ENCODE data around the gene KIRREL1.
"Not testable (repeated sequence)": the region's sequence is repeated elsewhere in the genome, so short reads cannot be mapped to it uniquely, and the experiment has no call there.

Gene KIRREL1

DNA sequence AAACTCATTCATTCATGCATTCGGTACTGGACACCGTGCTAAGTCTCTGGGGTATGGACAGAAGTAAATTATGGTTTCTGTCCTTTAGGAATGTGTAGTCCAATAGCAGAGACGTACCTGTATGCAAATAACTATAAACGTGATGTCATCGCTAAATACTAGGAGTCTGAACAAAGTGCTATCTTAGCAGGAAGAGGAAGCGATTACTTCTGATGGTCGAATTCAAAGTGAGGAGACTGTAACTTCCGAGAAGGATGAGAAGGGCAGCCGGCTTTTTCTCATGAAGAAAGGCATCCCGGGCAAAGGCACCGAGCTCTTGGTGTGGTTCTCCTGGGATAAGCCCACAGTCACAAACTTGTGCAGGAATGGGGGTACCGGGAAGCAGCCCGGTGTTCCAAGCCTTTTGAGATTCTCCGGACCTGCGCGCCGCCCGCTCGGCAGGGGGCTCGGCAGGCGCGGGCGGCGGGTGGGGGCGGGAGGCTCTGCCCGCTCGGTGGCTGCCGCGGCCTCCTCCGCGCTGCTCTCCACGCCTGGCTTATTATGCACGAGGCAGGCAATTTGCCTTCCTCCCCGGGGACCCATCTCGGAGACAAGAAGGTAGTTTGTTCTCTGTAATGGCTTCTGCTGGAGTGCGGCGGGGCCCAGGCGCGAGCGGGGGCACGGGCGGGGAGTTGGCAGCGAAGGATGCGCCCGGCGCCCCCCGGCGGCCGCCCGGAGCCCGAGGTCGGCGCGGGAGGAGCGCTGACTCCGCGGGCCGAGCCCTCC, 119.7 kb downstream of the KIRREL1 start:
- no peak for DNase-seq

DNA sequence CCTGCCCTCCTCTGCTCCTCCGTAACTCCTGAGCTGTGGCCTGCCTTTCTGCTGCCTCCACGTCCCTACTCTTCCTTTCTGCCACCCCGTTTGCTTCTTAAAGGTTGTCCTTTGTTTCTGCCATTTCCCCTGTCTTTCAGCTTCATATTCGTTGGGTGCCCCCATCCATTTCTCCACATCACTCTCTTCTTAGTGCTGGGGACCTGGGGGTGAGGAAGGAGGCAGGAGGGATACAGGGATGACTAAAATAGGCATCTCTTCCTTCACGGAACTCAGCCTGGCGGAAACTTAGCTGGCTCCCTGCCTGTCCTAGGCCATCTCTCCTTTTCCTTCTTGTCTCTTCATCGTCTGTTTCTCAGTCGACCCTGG, 120.3 kb downstream of the KIRREL1 start:
- no peak for DNase-seq

DNA sequence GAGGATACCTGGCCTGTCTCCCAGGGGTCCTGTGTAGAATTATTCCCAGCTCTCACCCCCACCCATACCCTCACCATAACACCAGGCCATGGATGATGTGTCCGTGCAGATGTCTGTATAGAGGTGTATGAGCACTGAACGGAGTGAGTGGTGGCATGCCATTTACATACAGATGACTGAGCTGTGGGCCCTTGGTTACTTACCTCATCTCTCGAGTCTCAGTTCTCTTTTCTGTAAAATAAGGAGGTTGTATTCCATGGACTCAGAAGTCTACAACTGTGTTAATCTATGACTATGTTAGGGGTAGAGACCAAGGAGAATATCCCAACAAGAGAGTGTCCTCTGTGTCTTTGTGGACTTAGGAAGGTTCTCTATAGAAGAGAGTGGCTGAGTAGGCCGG, 121.7 kb downstream of the KIRREL1 start:
- no peak for DNase-seq

DNA sequence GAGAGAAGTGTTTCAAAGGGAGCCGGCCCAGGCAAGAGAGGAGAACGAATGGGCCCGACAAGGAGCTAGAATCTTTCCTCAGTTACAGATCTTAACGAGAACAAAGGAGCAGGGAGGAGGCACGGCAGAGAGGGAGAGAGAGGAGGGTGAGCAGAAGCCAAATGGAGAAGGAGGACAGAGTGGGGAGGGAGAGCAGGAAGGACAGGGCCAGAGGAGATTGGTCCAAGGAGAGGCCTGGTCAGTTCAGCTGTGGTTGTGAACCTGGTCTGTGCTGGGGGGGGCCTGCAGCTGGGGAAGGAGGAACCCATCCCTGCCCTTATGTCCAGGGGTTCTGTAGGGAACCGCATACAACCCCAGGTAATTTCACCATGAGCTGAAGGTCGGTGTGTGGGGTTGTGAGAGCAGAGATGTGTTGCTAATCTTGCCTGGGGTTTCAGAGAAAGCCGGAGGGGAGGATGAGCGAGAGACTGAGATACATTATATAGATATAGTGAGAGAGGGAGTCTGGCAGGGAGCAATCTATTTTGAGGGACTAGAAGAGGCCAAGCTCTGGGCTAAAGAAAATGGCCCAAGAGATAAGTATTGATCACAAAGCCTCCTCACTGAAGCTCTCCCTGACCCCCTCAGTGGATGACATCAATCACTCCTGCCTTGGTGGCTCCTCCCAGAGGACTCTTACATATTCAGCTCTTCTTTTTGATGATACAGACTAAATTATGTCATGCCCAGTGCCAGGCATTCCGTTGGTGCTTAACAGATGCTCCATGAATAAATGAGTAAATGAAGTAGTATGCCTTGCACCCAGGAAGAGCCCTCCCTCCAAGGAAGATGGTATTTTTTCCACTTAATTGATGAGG, 123.1 kb downstream of the KIRREL1 start:
- no peak for DNase-seq

DNA sequence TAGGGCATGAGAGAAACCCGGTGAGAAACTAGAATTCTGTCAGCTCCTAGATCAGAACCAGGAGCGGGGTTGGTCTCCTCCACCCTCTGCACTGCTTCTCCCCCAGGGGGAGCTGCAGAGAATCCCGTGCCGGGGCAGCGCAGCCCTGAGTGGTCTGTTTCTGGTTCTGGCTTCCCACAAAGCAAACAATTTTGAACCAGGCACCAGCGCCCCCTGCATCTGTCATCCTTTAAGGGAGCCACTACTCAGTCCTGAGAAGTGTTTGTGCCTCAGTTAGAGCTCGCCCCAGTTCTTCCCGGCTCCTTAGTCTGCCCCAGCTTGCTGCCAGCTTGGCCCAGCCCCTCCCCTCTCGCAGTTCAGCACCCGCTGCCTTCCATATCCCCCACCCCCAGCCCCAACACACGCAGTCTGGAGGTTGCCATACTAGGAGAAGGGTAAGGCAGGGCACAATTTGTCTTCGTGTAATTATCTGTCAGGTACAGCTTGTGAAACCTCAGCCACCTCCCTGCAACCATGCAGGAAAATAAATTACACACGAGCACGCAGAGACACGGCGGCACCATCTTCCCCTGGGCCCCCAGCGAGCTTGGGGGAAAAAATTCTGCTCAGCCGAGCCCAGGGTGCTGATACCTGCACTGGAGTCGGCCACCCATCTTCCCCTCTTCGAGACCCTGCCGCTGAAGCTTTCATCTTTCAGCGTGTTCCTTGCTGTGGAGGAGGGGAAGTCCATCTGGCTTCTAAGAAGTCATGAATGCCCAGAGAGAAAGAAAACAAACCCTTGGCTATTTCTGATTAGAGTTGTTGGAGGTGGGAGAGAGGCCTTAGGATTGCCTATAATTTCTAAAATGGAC, 124.6 kb downstream of the KIRREL1 start:
- DNase-seq: peak; percentile 41

DNA sequence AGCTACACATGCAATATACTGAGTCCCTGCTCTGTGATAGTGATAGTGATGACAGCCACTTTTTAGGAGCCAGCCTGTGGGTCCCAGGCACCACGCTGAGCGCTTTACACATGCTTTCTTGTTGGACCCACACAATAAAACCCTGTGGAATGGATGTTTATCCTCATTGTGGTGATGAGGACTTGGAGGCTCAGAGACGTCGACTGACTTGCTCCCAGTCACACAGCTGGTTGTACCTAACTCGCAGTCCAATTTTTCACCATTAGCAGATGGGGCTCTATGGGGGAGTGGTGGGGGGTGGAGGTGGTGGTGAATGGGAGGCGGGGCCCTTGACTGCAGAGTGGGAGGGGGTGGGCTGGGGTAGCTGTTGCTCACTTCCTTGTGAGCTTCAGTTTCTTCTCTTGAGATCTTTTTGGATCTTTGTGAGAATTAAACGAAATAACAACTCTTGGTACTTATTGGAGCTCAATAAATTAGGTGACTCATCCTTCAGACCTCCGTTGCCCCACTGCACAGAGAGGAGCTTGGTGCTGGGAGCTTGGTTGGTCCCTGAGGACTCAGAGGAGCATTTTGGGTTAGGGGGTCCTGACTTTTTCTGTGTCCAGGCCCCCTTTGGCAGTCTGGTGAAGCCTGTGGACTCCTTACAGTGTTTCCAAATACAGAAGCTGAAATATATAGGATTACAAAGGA, 125.4 kb downstream of the KIRREL1 start:
- DNase-seq: no peak

DNA sequence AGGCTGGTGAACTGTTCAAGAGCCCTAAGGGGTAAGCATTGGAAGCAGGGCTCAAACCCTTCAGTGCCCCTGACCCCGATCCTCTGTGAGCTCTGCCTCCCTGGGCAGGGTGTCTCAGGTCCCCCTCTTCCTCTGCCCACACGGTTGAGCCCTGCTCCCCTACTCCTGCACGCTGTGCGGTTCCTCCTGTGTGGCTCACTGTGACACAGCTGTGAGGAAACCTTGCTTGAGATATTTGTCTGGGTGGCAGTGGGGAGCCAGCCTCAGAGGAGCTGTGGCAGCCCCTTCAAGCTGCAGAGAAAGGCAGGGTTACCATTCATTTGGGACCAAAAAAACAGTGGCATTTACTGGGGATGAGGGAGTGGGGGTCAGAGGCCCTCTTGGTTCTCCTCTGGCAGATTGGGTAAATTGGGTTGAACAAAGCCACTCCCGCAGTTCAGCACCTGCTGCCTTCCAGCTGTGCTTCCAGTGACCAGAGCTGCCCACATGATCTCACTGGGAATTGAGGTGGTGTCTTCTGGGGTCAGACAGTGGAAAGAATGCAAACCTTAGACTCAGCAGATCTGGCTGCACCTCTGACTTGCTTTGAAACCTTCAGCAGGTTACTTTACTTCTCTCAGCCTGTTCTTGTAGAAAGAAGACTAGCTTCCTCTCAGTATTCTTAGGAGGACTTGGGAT, 126.7 kb downstream of the KIRREL1 start:
- DNase-seq: no peak

DNA sequence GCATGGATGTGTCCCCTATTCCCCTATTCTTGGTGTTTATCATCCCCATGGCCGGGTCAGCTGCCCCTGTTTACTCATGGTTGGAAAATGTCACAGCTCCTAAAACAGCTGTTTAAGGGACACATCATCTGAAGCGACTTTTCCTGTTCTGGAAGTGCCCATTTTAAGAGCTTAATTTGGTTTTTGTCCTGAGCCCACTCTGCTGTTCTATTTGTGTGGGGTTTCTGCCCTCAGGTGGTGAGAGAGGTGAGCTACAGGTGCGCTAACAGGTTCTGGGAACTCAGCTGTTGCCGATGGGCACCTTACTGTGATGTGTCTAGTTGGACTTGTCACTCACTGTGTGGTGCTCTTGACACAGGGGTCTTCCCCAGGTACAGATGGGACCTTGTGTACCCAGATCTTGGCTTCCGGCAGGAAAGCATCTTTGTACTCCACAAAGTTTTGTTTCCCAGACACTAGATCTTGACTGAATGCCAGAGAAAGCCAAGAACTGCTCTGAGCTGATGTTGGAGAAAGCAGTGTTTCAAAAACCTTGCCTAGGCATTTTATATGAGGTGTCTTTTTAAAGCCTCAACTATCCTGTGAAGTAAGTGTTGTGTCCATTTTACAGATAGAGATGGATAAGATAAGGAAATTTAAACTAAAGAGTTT, 128.3 kb downstream of the KIRREL1 start:
- peak; percentile 20 for DNase-seq

DNA sequence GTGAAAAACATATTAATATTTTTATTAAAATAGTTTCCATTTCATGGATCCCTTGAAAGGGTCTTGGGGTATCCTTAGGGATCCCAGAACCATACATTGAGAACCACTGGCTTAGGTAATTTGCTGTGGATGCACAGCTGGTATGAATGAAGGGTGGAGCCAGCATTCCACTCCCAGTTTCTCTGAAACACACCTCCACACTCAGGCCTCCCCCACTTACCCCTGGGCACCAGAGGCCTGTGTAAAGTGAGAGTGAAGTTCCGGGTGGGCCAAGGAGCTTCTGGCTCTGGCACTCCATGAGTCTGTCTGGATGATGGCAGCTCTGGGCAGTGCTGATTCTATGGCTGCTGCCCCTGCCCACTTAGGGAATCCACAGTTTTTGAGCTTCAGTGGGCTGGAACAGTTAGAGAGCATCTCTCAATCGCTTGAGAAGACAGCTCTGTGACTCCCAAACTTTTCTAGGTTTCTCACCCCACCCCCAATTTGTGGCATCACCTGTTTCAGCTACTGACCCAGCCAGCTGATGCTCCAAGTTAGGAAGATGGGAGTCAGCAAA, 129.5 kb downstream of the KIRREL1 start:
- DNase-seq: no peak

DNA sequence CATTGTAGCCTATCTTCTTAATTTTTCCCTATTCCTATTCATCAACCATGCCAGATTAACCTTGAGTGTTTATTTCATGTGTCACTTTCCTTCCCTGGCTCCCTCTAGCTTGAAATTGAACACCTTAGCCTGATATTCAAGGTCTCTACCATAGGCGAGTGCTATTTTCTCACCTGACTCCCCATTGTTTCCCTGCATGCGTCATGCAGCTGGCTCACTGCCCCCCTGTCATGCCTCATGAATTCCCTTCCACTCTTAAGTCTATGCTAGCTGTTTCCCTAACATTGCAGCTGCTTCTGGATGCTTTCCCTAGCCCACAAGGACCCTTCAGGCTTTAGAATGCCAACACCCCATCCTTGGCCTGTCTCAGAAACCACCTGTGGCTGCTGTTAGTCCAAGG, 130.6 kb downstream of the KIRREL1 start:
- DNase-seq: no peak

DNA sequence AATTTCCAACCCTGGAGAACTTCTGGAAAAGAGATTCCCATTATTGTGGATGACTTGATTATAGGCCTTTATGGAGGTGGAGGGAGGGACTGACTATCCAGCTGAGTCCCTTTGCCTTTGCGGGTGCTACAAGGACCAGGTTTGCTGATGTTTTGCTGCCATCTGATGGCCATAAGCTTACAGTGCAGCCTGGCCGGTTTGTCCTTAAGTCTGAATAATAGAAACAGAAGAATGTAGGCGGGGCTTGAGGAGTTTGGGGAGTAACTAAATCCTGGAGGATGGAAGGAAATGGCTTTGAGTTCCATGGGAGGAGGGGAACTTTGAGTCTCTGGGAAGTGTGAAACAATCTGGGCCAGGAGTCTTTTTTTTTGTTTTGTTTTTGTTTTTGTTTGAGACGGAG, 131.6 kb downstream of the KIRREL1 start:
- peak; percentile 76 for DNase-seq

DNA sequence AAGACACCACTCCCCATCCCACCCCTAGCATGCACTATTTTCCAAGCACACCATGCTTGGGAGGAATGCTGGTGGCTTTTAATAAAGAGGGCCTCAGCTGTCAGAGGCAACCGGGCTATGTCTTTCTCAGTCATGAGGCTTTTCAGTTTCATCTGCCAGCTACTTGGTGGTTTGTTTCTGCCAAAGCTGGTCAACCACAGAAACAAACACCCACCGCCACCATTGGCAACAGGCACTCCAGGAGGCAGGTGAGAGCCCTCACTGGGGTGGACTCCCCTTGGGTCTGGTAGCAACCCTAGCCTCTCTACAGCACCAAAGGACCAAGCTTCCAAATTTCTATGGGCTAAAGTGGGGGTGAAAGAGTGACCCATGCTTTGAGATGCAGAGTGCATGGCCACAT, 133.0 kb downstream of the KIRREL1 start:
- DNase-seq: peak; percentile 24

DNA sequence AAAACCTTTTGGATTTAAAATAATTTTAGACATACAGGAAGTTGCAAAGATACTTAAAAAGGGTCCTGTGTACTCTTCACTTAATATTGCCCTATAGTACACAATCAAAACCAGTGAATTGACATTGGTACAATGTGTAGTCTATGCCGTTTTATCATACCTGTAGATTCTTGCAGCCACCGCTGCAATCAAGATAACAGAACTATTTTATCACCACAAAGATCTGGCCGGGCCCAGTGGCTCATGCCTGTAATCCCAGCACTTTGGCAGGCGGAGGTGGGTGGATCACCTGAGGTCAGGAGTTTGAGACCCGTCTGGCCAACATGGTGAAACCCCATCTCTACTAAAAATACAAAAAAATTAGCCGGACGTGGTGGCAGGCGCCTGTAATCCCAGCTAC, 135.1 kb downstream of the KIRREL1 start:
- DNase-seq: not testable (repeated sequence)

DNA sequence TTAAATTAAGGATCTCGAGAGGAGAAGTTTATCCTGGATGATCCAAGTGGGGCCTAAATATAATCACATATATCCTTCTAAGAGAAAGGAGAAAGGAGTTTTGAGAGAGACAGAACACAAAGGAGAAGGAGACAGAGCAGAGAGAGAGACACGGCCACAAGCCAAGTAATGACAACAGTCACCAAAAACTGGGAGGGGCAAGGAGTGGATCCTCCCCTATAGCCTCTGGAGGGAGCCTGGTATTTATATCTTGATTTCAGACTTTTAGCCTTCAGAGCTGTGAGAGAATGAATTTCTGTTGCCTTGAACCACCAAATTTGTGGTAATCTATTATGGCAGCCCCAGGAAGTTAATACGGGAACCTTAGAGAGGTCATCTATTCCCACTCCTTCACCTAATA, 137.8 kb downstream of the KIRREL1 start:
- no peak for DNase-seq

DNA sequence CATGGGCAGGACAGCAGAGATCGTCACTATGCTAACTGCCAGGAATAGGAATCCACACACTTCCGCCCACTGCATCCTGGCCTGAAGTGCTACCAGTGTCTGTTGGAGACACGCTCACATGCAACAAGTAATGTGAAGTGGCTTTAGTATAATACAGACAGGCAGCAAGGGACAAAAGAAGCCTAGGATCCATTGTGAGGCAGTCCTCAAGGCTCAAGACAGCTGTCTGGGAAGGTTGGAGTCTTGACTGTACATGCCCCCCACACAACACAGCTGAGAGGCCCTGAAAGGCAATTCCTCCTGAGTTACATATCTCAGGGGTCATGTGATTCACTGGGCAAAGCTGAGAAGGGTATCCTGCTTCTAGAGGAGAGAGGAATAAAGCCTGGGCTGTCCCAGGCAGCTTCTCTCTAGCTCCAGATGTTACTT, 147.3 kb downstream of the KIRREL1 start:
- DNase-seq: no peak

DNA sequence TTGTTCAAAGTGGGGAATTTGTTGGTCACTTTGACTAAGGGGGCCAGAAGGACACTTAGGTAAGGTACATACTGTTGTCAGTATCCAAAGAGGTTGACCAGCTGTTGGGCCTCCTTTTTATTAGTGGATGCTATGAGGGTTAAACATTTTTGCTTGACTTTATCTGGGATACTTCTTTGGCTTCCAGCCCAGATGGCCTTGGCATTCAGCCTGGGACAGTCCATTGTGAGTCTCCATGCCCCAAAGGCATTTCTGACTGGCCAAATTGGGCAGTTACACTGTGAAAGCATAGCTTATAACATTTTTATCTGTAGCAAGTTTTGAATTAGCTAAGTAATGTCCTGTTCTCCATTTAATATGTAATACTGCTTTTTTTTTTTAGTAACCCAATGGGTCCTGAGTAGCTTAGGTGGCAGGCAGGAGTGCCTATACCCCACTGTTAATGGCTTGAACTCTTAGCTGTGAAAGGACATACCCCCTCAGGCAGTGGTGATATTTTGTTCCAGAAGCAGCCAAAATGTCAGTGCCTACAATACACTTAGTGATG, 151.8 kb downstream of the KIRREL1 start:
- DNase-seq: no peak

DNA sequence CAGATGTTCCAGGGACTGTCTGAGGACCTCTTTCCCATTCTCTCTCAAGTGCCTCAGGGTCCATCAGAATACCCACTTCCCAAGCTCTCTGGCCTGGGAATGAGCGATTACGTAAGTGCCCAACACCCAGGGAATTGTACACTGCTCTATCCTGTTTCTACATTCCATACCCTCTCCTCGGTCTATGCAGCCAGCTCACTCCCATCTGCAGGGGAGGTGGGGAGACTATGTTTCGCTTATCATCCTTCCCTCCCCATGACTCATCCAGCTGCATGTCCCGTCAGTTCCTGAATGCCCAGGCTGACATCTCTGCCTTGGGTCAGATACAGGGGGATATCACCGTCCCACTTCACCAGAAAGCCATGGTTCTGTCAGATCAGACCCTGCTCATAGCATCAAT, 152.7 kb downstream of the KIRREL1 start:
- no peak for DNase-seq

DNA sequence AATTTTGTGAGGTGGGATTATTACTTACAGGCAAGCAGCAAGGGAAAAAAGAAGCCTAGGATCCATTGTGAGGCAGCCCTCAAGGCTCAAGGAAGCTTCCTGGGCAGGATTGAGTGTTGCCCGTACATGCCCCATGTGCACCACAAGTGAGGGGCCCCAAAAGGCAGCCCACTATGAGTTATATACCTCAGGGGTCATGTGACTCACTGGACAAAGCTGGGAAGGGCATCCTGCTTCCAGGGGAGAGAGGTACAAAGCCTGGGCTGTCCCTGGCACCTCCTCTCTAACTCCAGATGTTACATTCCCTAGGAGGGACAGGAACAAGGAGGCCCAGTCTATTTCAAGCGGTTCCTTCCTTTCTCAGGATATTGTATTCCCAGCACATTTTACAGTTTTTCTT, 153.3 kb downstream of the KIRREL1 start:
- DNase-seq: no peak

DNA sequence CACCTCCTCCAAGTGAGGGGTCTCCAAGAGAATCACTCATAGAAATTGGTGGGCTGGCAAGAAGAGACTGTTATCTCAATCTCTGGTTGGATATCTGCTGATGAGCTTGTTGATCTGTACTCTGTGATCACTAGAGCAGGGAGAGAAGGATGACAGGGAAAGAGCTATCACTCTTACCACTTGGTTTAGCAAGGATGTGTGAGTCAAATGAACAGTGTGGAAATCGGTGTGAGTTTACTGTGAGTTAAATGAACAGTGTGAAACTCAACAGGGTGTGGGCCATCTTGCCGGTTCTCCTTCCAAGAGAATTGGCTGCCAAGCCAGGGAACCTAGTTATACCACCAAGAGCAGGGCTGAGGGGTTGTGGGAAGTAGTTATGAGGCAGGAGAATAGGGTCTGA, 154.0 kb downstream of the KIRREL1 start:
- DNase-seq: no peak

DNA sequence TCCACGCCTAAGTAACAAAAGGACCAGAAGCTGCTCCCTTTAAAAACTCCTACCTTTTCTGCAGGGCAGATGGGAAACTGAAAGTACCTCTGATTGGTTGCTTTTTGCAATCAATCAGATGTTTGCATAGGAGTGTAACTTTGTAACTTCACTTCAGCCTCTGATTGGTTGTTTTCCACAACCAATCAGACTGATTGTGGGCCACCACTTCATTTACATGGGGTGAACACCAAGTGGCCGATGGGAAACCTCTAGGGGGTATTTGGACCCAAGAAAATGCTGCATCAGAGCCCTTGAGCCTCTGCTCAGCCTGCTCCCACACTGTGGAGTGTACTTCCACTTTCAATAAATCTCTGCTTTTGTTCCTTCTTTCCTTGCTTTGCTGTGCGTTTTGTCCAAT, 154.4 kb downstream of the KIRREL1 start:
- DNase-seq: no peak

DNA sequence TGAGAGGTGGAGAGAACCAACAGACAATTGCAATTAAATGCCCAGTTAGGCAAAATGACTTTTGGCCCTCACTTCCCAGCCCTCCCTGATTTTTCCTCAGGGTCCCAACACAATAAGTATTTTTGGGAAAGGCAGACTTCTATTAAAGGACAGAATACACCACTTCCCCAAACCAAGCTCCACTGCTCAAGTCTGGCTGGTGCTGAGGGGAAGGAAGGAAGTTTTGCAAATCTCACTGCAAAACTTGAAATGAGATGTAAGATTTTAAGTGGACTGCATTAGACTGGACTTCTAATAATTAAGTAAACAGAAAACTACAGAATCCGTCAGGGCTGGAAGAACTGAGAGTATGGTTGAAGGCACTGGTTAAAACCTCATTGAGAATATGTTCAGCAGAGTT, 155.0 kb downstream of the KIRREL1 start:
- no peak for DNase-seq
